ENCODE data around the gene DCLK3. TPM values are rescaled to one million over a fixed set of nuclear protein-coding genes. Genes with fewer than 3 reads are reported as not detected.

Gene DCLK3
- total RNA-seq, 2 experiments from 2014 or later, result not detected

GRCh38 chr3:36695113-36695768, 69.1 kb downstream of the DCLK3 start:
- intact Hi-C loops (cut with DNase I, micrococcal nuclease), result no loop called here
- Histone ChIP-seq H3K4me3 (ENCODE audit: low read length) (no peak overlapping the region), H3K4me1 (ENCODE audit: insufficient read depth, low read length) (no peaks in the 10 kb centered on the region), H3K9me3 (ENCODE audit: control insufficient read depth in 1 of 2, insufficient read depth in 1 of 2, low read length in 2 of 2) (no peaks in the 10 kb centered on the region), H3K36me3 (ENCODE audit: insufficient read depth, low read length) (no peaks in the 10 kb centered on the region), H3K27ac (ENCODE audit: low read depth in 1 of 2, low read length in 2 of 2) (no peak overlapping the region), H3K27me3 (ENCODE audit: control insufficient read depth in 1 of 2, insufficient read depth in 2 of 2, low read length in 2 of 2) (peaks cover 0 to 9% of the 10 kb centered on the region in 2 experiments)
- no peak overlapping the region for H3K4me3 Mint-ChIP-seq
- no peaks in the 10 kb centered on the region for H3K36me3 Mint-ChIP-seq (ENCODE audit: low read depth)
- DNase-seq, result no peak
- H3K27me3 Mint-ChIP-seq, result no peaks in the 10 kb centered on the region
- TF ChIP-seq CTCF (IDR thresholded peaks at IDR 0.05), result no peak
- H3K4me1 Mint-ChIP-seq (ENCODE audit: low read depth), result no peaks in the 10 kb centered on the region
- H3K9me3 Mint-ChIP-seq, result no peaks in the 10 kb centered on the region
- POLR2A ChIA-PET, result interaction anchor here (1.1 kb wide), 1 partner anchor 84 kb away, joined by 3 read pairs; no protein-coding TSS in a partner anchor
- CTCF ChIA-PET, result no interaction called here
- no peak for ATAC-seq (ENCODE audit: poor library complexity)
- H3K27ac Mint-ChIP-seq, result no peak overlapping the region

GRCh38 chr3:36693670-36694069, 70.7 kb downstream of the DCLK3 start:
- intact Hi-C loops (cut with DNase I, micrococcal nuclease), result no loop called here
- H3K27ac ChIP-seq (ENCODE audit: low read depth in 1 of 2, low read length in 2 of 2), result no peak overlapping the region
- POLR2A ChIA-PET, result no interaction called here
- ATAC-seq (ENCODE audit: poor library complexity) (no peak), DNase-seq (no peak)
- CTCF ChIA-PET, result no interaction called here
- H3K27me3 ChIP-seq (ENCODE audit: control insufficient read depth in 1 of 2, insufficient read depth in 2 of 2, low read length in 2 of 2), result peaks cover 0 to 9% of the 10 kb centered on the region in 2 experiments
- no peak overlapping the region for H3K4me3 ChIP-seq (ENCODE audit: low read length)
- H3K4me1 ChIP-seq (ENCODE audit: insufficient read depth, low read length), result no peaks in the 10 kb centered on the region
- Mint-ChIP-seq H3K9me3 (no peaks in the 10 kb centered on the region), H3K36me3 (ENCODE audit: low read depth) (no peaks in the 10 kb centered on the region), H3K4me3 (no peak overlapping the region), H3K27ac (no peak overlapping the region), H3K27me3 (no peaks in the 10 kb centered on the region), H3K4me1 (ENCODE audit: low read depth) (no peaks in the 10 kb centered on the region)
- H3K36me3 ChIP-seq (ENCODE audit: insufficient read depth, low read length), result no peaks in the 10 kb centered on the region
- no peaks in the 10 kb centered on the region for H3K9me3 ChIP-seq (ENCODE audit: control insufficient read depth in 1 of 2, insufficient read depth in 1 of 2, low read length in 2 of 2)
- no peak for TF ChIP-seq CTCF (IDR thresholded peaks at IDR 0.05)

- Histone ChIP-seq H3K4me3 (ENCODE audit: low read length) (no peak overlapping the region), H3K4me1 (ENCODE audit: insufficient read depth, low read length) (no peaks in the 10 kb centered on the region), H3K27ac (ENCODE audit: low read depth in 1 of 2, low read length in 2 of 2) (no peak overlapping the region), H3K27me3 (ENCODE audit: control insufficient read depth in 1 of 2, insufficient read depth in 2 of 2, low read length in 2 of 2) (peaks cover 0 to 9% of the 10 kb centered on the region in 2 experiments), H3K9me3 (ENCODE audit: control insufficient read depth in 1 of 2, insufficient read depth in 1 of 2, low read length in 2 of 2) (no peaks in the 10 kb centered on the region), H3K36me3 (ENCODE audit: insufficient read depth, low read length) (no peaks in the 10 kb centered on the region)
- ChIA-PET CTCF (no interaction called here), POLR2A (no interaction called here)
- no peak for TF ChIP-seq CTCF (IDR thresholded peaks at IDR 0.05)
- DNase-seq (no peak), ATAC-seq (ENCODE audit: poor library complexity) (no peak)
- H3K4me1 Mint-ChIP-seq (ENCODE audit: low read depth), result no peaks in the 10 kb centered on the region
- no peak overlapping the region for H3K4me3 Mint-ChIP-seq
- no peaks in the 10 kb centered on the region for H3K27me3 Mint-ChIP-seq
- no peak overlapping the region for H3K27ac Mint-ChIP-seq
- intact Hi-C loops (cut with DNase I, micrococcal nuclease), result no loop called here
- H3K36me3 Mint-ChIP-seq (ENCODE audit: low read depth), result no peaks in the 10 kb centered on the region
- H3K9me3 Mint-ChIP-seq, result no peaks in the 10 kb centered on the region
These were observed 74.8 kb downstream of the DCLK3 start for GRCh38 chr3:36689560-36689959.
